HT1080 (cell line): ENCODE data around the gene EYA4. TPM values are rescaled to one million over a fixed set of nuclear protein-coding genes. Genes with fewer than 3 reads are reported as not detected.

Source experiments
- DNase-seq: peaks from one replicate; pipeline ENCODE4 v3.0.0-alpha.2; 2015; ENCODE audit warnings: low read depth
- total RNA-seq: library from RNA; depleted of rRNA; stranded (reverse); fragments of >200 nt; shearing (Covaris generic); gene quantifications from 2 replicates; pipeline ENCODE4 v1.2.3, GENCODE V29; 2014

EYA4 gene
- total RNA-seq, 1 experiment from 2014 or later = 23.7 TPM

DNA sequence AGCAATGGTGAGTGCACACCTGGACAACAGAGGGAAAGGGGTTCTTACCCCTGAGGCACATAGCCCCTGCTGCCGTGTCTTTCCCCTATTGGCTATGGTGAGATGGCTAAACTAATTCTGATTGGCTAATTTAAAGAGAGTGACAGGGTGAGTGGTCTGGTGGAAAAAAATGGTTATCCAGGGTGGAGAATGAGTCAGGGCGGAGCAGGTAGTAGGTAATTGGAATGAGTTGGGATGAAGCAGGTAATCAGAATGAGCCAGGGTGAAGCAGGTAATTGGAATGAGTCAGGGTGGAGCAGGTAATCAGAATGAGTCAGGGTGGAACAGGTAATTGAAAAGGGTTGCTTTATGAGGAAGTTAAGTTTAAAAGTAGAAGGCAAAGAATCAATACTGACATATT is 200.3 kb downstream of the EYA4 start:
- DNase-seq = no peak

DNA sequence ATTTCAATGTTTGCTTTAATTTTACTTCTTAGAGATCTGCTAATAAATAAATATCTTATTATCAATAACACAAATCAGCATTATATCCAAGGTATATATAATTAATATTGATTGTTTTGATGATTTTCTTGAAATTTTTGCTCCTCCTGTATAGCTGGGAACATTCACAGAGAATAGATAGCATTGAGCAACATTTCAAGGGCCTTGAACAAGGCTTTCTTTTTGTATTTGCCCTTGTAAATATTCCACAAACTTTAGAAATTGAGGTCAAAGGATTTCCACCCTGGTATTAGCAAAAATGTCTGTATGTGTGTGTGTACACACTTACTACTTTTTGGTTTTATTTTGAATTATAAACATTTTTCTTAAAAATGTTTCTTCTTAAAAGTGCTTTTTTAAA is 205.6 kb downstream of the EYA4 start:
- DNase-seq = no peak

DNA sequence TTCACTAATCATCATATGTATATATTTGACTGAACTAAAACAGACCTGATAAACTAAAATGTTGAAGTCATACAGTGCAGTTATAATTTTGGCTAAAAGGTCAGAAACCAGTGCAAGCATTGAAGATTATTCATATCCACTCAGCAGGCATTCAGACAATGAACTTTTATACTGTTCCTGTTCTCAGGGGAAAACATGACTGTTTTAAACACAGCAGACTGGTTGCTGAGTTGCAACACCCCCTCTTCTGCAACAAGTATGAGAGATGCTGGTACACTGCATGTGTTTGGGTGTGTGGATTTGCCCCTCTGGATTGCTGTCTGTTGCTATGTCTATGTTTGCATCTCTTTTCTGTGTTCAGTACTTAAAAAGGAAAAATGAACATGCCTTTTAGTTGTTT is 206.8 kb downstream of the EYA4 start:
- peak; percentile 54 for DNase-seq

DNA sequence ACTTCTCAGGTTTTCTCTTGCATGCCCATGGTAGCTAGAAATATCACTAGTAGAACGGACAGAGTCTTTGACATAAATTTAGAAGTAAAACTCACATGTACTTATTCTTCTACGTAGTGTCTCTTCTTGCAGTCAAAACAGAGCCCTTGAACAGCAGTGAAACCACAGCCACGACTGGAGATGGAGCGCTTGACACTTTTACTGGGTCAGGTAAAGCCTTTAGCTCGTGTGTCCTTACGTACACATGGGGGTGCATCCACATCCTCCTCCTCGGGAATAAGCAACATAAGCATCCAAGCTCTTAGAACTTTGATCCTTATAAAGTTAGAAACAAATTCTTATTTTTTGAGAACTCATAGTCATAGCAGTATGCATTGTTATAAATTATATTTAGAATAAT is 215.3 kb downstream of the EYA4 start:
- DNase-seq = no peak

DNA sequence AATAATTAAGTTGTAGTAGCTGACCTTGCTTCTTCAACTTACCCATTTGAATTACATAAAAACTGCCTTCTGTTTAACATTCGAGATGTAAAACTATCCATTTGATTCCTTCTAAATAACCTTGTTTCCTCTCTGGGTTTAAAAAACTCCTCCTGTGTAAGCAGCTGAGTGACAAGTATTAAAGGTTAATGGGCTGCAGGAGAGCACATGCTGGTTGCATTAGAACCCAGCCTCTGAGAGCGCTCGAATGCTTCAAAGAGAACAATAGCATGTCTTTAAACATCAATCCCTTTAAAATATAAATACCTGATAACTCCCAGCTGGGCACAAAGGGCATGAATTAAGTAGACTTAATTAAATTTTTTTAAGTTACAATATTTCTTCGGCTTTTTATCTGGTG is 215.8 kb downstream of the EYA4 start:
- no peak for DNase-seq

DNA sequence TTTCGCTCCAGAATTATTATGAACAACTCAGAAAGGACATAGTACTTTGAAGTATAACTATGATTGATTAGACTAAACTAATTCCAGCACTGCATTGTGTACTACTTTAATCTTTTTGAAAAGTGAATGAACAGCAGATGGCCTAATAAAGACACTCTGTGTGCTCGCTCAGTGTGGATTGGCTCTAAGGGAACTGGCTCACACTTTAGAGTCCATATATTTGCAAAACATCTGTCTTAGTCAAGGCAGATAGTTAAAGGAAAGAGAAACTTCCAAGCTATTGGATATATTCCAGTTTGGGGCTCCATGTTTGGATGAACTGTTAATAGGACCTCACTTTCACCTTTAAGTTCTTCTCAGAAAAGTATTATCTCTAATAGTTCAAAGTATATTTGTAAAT is 218.9 kb downstream of the EYA4 start:
- DNase-seq = no peak

DNA sequence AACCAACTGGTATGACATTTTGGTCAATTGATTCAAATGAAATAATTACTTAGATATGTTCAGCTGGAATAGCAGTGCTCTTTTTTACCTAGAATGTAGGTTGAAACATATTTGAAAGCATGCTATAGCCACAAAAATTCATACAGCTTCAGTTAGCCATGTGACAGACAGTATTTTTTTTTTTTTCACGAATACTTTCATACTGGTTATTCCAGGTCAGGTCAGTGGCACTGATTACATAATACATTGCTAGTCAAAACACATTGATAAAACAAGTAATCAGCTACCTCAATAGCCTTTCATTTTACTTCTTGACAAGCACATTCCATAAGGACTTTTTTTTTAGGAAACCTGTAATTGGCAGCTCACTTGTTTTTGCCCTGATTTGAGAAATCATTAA is 222.6 kb downstream of the EYA4 start:
- DNase-seq = no peak

DNA sequence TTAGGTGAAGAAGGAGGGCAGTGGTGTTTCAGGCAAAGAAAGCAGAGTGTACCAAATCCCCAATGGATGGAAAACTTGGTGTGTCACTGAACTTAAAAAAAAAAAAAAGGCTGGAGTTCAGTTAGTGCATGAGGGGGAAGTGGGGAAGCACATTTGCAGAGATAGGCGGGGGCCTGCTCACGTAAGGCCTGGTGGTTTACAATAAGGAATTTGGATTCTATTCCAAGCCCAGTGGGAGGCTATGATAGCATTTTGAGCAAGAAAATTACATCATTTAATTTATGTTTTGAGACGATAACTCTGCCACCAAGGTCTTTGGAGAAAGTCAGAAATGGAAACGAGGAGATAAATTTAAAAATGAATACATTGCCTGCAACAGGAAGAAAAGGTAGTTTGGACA is 225.5 kb downstream of the EYA4 start:
- DNase-seq = no peak

DNA sequence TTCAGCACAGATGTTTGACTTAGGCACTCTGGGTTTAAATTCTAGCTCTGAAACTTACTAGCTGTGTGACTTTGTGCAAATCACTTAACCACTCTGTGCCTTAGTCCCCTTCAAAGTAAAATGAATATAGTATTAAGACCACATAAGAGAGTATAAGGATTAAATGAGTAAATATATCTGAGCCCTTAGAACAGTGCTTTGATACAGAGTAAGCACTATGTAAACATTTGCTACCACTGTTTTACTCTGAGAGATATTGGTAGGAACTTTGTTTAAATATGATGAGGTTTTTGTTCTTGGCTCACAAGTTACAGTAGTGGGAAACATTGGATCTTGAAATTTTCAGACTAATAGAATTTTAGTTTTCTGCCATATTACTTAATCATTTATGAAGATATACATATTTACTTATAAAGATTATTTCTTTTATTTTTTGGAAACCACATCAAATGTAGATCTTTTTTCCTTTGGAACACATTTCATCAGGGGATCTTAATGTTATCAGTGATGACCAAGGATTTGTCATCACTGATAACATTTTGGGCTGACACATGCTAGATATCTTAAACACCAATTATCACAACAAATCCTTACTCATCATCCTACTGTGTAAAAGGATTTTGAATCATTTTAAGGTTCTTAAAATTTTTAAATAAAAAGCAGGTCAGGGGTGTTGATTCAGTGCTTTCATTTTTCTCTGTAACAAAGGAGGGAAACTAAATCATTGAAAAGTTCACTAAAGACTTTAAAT is 226.2 kb downstream of the EYA4 start:
- DNase-seq = no peak

DNA sequence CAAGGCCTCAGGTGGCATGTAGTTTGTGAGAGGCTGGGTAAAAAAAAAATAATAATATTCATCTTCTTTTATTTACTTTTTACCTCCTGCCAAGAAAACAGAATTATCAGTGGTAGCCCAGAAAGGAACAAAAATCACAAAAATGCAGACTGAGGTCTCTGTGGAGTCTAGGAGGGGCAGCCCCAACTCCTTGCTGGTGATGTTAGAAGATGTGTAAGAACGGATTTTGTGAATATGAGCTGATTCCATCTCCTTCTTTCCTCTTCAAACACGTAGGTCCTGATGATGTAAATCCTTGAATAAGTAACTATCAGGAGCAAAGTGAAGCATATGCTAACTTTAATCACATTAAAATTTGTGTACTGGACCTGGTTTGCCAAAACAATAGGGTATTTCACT is 226.8 kb downstream of the EYA4 start:
- no peak for DNase-seq

DNA sequence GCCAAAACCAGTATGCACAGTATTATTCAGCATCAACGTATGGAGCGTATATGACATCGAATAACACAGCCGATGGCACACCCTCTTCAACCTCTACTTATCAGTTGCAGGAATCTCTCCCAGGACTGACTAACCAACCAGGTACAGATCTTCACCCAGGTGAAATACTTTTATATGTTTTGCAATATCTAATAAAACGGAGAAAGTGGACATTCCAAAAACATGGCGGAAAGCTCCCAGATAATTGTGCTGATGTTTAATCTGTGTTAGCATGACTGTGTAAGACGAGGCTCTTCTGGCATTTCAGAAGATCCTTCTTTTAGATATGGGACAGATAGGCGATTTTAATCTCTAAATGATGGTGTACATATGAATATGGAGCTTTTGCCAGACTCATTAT is 227.4 kb downstream of the EYA4 start:
- no peak for DNase-seq

DNA sequence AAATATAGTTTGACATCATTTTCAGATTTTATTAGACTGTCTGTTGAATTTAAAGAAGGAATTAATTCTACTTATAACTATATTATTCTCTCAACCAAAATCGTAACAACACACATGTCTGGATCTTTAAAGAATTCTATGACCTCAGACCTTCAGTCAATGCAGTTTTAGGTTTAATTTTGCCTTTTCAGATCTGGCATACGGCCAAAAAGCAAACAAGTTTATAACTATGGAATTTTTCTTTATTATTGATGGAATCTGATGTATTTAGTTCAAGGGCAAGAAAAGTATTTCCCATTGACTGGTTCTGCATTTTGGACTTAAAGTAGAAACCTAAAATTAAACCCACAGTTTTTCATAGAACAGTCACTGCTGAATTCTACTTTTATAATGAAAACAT is 233.4 kb downstream of the EYA4 start:
- DNase-seq = no peak

DNA sequence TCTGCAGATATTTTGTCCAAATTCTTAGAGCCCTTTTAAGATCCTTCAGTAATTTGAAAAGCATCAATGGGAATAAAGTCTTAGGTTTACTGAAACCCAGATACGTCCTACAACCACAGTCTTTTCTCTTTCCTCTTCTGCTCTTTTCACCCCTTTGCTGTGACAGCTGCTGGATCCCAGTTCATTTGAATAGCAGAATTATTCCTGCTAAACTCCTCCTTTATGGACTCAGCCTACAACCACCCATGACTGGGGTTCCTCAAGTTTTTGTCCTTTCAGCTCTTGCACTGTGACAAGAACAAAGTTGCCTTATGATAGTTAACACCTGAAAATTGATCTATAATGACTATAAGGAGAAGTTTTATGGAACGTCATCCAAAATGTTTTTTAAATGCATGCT is 237.5 kb downstream of the EYA4 start:
- no peak for DNase-seq

DNA sequence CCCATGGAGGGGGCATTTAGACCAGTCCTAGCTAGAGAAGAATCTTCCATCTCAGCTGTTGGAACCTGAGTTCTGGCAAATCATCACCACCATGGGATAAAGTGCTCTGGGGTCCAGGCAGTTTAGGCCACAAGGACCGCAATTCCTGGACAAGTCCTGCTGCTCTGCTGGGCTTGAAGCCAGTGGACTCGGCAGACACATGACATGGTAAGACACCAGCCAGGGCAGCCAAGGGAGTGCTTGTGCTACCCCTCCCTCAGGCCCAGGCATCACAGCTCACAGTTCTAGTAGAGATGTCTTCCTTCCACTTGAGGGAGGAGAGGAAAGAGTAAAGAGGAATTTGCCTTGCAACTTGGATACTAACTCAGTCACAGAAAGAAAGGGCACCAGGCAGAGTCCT is 246.0 kb downstream of the EYA4 start:
- no peak for DNase-seq

DNA sequence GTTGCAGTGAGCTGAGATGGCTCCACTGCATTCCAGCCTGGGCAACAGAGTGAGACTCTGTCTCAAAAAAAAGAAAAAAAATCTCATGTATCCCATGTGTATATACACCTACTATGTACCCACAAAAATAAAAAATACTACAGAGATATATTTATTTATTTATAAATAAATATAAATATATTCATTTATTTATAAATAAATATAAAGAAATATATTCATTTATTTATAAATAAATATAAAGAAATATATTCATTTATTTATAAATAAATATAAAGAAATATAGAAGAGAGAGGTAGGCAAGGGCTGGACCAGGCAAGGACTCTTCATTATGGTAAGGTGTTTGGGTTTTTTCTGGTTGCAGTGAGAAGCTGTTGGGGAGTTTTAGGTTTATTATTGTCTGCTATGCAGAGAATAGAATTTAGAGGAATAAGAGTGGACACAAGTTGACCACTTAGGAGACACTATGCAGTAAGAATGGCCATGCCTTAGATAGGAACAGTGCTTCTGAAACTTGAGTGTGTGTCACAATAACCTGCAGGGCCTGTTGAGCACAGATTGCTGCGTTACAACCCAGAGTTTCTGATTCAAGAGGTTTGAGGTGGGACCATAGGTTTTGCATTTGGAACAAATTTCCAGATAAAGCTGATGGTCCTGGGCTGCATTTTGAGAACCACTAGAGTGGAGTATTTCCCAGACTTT is 254.2 kb downstream of the EYA4 start:
- no peak for DNase-seq

DNA sequence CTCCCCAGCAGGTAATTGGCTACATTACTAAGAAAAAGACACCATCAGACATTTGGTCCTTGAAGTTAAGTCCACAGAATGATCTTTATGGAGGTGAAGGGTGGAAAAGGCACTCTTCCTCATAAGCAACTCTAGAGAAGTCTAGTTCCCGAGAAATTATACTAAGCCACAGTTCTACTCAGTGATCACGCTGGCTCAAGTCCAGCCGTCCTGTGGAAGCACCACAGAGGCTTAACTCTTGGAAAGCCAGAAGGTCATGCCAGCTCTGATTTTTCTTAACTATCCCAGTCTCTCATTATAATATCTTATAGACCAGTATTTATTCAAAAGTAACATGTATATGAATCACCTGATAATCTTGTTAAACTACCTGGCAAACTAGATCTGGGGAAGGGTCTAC is 258.5 kb downstream of the EYA4 start:
- no peak for DNase-seq

DNA sequence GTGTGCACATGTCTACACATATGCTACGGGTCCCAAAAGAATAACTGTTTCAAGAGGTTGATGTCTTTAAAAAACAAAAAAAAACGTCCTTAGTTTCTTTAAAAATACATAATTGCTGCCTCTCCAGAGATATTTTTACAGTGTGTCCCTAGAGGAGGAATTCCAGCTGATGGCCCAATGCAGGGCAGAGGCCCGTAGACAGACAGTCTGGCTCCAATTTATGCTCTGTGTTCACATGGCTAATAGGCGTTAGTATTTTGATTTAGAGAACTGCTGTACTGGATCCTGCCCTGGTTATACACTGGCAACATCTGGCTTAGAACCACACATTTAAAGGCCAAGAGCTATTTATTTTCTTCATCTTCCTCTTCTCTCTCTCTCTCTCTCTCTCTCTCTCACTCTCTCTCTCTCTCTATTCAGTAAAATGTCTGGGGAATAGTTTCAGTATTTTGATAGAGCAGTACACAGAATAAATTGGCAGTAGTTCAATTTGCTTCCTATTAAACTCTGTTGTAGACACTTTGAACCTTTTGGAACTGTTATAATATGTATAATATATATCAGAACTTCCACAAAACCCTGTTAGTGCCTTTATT is 260.6 kb downstream of the EYA4 start:
- DNase-seq = no peak

DNA sequence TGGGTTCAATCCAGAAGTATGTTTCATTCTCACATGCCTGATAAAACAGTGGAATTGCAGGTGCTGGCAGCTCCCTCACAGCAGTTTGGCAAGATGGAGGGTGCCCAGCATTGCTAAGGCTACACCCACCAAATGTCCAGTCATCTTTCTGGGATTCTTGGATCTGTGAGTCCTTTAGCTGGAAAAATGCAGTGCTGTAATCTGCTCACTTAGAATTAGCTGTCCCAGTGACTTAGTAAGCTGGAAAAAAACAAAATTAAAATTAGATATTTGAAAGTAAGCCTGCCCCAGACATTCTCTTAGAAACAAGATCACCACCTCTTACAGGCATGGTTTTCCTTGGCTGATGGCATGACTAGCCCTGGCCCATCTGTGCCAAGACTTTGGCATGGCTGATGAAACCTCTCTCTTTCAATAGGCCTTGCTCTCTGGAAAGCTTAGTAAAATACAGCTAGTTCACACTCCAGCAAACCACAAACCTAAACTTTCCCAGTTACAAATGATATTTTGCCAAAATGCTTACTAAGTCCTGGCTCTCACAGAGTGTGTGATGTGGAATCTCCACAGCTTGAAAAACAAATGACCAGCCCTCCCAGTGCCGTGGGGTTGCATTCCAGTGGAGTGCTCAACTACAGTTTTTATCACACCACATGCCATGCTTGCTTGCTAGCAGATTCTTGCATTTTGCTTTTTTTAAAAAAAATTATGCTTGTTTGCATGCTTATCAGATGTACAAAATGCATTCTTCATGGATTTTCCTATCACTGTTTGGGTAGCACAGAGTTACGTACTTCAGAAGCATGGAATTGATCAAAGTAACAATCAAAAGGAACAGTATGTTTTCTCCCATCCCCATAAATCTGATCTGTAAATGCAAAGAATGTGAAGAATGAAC is 261.5 kb downstream of the EYA4 start:
- peak; percentile 34 for DNase-seq

DNA sequence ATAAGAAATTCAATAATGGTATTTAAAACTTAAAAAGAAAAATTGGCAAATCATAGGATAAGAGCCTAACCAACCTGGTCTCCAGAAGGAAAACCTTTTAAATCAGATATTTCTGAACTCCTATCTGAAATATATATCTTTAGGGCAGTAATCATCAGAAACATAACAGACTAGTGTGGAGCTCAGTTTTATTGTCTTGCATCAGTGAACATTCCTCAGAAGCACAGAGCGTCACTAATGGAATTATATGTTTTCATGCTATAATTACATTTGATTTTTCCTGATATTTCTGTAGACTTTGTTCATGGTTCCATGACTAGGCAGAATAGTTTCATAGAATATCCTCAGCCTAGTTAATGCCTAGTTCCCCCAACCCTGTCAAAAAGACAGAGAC is 262.2 kb downstream of the EYA4 start:
- DNase-seq = no peak

DNA sequence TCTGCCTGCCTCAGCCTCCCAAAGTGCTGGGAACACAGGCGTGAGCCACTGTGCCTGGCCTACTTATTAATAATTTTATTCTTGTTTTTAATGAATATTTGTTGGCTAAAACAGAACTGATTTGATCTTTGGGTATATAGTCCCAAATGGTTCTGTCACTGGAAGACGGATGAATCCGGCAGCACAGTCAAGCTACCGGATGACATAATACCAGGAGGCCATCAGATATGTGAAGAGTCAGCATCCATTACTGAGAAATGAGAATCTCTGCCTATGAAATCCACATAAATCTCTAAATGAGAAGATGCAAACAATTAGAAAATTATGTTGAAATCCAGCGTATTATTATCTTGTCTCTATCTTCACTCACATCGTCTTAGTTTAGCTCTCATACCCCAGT is 263.0 kb downstream of the EYA4 start:
- DNase-seq = no peak

DNA sequence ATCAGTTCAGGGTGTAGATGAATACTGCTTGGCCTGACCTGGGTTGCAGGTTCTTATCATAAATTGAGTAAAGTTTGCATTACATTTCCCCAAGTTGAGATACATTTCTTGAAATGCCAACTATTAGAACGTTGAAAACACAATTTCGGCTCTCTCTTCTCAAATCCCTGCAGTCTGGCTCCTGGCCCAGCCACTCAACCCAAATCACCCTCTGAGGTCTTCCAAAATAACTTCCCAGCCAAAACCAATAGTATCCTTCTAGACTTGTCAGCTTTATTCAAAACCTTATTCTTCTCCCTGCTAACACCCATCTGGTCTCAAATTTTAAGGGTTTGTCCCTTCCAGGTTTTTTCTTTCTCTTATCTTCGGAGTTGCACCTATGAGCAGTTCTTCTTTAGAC is 263.6 kb downstream of the EYA4 start:
- DNase-seq = no peak

DNA sequence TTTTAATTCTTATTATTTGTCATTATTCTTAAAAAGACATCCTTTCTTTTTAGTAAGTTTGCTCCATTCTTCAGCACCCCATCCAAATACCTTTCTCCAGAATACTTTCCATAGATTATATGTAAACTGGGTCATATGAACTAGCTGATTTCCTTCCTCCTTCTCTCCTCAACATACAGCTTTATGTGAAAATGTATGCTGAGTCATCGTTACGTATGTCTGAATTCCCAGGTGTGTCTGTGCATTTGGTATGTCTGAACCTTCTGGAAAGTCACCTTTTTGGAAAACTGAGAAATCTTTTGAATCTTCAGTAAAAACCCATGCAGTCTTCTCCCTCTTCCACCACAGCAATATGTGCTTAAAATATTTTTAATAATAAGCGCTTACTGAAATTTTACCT is 264.5 kb downstream of the EYA4 start:
- no peak for DNase-seq
